ENCODE data around the gene CYP26B1.

Gene CYP26B1

DNA sequence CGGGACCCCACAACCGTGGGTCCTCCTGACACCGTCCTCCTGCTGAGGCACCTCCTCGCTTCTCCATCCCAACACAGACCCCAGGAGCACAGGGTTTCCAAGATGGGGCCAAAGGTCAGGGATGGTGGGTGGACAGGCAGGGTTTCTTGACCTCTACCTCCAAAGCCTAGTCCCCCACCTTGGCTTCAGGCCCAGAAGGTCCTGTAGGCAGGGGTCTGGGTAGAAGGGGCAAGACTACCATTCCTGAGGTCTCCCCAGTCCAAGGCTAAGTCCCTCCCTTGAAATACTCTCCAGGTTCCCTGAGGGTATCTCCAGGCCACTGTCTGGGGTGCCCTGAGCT, 7.1 kb downstream of the CYP26B1 start:
- DNase-seq, result no peak

DNA sequence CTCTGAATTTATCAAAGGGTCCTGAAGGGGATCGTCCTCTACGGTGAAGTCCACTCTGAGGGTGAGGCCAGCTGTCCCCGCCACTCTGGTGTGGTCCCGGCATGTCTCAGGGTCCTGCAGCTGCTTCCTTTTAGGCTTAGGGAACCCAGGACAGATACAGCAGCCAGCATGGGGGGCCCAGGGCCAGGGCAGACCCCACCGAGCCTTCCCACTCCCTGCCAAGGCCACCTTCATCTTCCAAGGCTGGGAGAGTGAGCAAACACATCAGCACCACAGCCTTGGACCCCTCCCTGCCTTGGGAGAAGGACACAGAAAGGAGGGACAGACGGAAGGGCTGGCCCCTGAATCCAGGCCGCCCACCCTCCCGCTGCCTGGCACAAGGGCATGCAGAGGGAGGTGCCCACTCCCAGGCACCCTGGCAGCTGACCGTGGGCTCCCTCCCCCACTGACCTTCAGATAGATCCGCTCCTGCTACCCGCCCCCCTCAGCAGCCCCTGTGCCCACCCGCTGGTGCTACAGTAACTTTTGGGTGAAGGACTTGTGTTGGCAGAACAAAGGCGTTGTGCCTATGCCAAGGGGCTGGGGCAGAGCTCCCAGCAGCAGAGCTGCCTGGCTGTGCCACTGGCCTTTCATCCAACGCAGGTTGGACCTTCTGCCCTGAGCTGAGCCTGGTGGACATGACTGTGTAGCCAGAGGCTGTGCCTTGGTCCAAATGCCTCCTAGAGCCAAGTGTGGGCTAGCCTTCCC, 7.6 kb downstream of the CYP26B1 start:
- no peak for DNase-seq

DNA sequence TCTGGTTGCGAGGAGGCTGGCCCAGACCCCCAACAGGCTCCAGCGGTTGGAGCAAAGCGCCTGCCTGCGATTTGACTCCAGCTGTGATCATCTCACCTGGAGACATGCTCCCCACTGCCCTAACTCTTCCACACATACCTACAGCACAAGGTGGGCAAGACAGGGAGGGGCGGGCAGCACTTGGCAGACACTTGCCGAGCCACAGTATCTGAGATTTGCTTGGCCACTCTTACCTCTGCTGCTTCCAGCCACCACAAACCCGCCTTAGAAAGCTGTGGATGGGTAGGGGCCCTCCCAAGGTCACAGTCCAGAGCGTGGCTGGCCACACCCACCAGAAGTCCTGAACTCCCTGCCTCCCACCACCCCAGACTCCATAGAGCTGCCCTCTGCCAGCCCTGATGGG, 8.2 kb downstream of the CYP26B1 start:
- DNase-seq, result no peak

DNA sequence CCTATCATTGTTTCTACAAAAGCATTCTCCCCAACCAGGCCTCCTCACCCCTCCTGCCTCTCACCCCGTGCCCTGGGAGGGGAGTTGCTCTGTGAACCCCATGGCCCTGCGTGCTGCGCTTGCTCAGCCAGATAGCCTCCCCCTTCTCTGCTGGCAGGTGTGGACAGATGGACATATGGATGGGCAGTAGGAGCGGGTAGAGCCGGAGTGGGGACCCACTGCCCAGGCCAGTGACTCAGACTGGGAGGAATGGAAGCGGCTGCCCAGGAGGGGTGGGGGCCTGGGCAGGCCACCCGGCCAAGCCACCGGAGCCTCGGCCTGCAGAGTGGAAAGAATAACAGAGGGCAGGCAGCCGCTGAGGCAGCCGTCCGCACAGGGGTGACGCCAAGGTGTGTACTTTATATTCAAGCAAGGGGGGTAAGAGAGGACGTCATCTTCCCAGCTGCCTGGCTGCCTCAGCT, 8.7 kb downstream of the CYP26B1 start:
- DNase-seq, result no peak

DNA sequence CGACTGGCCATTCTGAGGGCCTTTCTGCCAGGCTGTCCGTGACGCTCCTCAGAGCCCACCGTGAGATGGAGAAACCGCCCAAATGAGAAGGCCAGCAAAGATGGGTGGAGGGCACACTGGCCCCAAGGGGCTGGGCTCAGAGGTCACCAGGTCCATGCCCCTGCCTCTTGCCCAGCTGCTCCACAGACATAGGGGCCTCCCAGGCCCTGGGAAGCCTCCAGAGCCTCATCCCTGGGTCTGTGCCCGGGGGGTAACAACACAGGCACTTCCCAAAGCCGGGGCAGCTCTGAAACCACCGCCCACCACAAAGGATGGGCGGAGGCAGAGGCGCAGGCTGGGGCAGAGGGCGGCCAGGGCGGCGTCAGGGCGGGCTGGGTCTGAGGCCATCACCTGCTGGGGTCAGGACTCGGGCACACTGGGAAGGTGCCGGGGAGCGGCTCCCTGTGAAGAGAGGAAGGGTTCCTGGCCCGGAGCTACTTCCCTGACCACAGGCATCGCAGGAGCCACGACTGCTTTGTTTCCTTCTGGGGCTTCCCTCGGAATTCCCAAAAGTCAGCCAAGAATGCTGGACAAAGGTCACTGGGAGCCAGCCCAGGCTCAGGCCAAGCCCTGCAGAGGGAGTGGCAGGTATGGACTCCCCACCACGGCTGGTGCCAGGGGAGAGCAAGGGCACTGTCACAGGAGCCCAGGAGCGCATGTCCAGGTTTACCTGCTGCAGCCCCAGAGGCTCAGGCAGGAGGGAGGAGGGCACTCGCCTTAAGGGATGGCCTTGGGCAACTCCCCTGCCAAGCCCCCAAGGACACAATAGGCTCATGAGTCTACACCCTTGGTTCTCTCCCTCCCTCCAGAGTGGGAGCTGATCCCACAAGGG, 9.4 kb downstream of the CYP26B1 start:
- no peak for DNase-seq

DNA sequence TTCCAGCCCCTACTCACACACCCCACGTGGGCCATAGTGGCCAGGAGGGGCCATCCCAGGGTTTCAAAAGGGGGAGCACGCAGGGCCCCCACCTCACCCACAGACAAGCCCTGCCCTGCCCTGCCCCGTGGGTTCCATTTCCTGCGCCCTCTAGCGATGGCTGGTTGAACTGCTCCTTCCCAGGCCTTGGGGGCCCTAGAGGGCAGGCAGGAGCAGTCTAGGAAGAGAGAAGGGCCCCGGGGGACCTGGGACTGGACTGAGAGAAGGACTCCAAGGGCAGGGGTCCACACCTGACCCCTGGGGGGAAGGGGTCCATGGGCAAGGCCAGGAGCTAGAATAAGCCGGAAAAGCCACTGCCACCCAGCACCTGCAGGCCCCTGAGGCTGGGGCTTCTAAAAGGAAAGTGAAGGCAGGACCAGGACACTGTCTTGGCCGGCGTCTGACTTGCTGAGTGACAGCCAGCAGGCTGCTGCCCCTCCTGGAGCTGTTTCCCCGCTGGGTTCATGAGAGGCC, 10.1 kb downstream of the CYP26B1 start:
- DNase-seq, result no peak

DNA sequence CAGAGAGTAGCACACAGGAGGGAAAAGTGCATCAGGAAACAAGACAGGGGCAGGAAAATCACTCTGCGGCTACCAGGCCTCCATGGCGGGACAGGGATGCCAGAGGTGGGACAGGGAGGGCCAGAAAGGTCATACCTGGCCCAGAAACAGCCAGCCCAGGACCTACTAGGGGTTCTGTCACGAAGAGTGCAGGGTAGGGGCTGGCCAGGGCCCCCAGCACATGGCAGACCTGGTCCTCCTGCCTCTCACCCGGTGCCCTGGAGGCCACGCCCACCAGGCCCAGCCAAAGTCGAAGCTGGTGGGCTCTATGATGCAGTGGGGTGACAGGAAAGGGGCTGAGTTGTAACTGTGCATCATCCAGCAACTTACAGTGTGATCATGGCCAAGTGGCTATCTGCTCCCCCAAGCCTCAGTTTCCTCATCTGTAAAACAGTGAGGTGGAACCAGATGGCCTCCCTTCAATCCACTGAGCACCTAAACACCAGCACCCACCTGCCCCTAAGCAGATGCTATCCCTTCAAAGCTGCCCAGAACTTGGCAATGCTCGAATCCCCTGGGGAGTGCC, 10.6 kb downstream of the CYP26B1 start:
- DNase-seq, result no peak

DNA sequence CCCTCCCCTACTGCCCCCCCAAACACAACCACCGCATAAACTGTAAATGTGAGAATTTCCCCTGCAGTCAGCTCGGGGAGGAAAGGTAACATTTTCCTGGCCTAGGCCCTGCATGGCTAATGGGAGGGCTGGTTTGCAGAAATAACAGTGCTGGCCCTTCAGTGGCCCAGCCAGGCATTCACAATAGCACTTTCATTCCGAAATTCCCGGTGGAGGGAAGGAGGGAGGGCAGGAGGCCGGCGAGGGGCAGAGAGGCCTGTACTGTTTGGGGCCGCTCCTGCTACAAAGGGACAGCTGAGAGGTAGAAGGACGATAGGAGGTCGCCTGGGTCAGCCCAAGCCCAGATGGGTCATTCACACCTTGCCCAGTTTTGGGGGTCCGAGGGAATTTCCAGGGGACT, 11.3 kb downstream of the CYP26B1 start:
- no peak for DNase-seq

DNA sequence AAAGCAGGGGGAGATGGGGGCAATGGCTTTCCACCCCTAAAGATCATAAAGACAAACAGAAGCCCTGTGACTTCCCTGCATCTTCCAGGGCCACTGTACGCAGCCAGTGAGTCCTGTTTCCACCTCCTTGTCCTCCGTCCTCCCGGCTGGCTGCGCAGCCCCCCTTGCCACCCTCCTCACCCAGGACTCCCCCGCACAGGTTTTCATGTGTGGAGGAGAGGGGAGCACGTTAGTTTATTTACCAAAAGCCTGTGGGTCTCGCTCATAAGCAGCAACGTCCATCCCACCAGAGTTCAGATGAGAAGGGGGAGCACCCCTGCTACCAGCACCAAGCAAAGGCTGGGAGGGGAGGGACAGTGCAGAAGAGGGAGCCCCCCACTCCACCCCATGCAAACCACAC, 11.7 kb downstream of the CYP26B1 start:
- no peak for DNase-seq

DNA sequence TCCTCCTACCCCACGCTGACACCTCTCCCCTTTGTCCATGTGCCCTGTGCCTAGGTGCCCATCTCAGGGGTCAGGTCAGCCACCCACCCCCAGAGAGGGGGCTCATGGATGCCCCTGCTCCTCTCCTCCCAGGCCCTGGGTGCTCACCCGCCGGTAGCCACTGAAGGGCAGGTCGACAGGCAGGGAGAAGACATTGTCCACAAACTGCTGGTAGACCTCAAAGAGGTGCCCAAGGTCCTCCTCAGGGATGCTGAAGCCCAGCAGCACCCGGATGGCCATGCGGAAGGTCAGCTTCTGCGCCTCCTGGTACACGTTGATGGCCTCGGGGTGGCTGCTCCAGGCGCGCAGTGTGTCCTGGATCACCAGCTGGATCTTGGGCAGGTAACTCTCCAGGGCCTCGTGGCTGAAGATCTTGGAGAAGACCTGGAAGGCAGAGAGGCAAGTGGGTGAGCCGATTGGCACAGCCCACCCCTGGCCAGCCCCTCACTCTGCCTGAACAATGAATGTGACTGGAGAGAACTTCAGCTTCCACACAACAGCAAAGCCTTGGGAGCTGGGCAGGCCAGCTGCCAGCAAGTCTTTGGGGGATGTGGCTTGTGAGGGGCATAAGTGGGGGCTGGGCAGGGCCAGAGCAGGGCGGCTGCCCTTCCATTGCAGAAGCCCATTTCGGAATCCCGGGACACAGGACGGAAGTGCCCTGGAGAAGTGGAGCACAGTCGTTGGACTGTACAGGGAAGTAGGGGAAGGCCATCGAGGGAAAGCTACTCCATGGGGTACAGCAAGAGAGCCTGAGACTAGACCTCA, 12.5 kb downstream of the CYP26B1 start:
- no peak for DNase-seq

DNA sequence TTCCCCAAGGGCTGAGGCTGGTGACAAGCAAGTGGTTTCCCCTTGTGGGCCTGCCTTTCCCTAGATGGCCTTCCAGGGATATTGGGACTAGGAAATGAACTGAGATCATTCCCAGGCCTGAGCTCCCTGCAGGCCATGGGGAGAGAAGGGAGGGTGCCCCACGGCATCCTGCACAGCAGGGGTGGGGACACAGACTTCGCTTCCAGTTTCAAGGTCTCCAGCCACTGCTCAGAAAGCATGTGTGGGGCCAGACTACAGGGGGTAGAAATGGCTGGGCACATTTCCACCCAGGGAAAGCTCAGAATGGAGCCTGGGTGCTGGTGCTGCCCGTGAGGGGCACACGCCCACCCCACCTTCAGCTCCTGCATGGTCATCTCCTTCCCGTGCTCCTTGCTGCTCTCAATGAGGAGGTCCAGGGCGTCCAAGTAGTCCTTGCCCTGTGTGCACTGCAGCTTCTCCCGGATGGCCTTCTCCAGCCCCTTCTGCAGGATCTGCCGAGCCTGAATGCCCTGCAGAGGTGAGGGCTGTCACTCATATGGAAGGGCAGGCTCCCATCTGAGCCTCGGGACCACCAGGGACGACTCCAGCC, 13.2 kb downstream of the CYP26B1 start:
- no peak for DNase-seq

DNA sequence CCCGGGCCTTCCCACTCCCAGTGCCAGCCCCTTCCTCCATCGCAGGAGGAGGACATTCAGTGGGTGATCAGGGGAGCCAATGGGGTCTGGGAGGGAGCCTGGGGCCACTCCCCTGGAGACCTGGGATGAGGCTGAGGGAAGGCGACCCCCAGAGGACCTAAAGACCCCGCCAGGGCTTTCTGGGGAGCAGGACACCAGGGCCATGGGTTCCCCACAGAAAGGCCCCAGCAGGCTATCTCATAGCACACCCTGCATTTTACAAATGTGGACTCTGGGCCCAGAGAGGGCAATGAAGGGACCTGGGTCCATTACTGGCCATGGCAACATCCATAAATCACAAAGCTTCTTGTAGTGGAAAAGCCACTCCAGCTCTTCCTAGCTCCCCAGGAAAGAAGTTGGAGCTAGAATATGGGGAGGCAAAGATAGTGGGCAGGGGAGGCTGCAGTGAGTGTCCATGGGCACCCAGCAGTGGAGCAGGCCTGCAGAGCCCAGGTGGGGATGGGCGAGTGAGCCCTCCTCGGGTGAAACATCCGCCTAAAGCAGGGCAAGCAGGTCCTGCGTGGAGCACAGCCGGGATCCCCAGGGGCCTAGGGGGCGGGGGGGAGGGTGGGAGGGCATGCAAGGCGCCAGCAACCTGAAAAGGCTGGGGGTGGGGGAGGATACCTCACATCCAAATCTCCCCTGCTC, 13.8 kb downstream of the CYP26B1 start:
- DNase-seq, result no peak

DNA sequence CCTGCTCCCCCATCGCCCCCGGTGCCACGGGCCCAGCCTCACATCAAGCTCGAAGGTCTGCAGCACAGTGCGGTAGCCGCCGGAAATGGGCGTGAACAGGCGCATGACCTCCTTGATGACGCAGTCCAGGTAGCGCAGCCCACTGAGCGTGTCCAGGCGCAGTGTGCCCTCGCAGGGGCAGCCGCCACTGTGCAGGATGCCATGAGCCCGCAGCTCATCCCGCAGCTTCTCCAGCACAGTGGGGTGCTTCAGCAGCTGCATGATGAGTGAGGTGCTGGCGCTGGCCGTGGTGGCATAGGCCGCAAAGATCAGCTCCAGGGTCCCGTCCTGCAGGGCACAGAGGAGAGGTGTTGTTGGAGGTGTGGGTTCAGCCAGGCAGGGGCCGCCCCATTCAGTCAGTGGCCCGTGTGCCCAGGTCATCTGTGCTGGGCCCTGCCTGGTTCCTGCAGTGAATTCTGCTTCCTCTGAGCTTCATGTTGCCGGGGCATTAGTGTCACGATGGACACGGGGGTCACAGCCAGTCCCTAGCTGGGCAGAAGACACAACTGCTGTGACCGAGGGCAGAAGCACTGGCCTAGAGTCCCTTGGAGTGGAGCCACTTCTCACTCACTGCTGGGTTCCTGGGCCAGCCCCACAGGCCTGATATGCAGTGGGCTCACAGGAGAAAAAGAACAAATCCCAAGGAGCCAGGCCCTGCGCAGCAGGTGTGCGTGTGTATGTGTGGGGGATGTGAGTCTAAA, 14.5 kb downstream of the CYP26B1 start:
- DNase-seq, result no peak

DNA sequence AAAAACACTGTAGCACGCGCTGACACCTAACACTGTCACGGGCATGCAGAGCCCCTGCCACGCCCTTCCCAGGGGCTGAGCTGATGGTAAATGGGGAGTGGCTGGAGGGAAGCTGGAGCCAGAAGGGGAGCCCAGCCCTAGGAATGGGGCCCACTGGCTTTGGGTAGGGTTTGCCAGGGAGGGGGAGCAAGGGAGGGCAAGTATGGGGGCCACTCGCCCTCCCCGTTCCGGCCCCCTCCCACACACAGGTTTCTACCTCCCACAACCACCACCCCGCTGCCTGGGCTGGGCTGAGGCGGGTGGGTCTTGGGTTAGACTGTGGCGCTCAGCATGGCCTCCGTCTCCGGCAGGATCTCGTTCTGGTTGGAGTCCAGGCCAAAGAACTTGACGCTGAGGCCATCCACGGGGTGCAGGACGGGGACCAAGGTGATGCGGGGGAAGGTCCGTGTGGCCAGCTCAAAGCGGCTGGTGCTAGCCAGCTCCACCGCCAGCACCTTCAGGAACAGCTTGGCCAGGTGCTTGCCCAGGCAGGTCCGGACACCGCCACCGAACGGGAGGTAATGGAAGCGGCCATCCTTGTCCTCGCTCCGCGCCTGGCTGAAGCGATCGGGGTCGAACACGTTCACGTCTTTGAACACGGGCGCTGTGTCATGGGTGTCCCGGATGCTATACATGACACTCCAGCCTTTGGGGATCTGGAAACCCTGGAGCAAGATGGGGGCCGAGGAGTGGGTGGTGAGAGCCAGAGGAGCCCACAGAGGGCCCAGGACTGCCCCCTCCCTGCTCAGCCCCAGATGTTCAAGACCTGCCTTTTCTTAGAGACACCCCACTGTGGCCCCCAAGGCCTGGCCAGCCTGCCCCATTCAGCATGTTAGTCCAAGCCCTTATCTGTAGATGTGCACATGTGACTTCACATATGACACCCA, 15.5 kb downstream of the CYP26B1 start:
- DNase-seq, result no peak

DNA sequence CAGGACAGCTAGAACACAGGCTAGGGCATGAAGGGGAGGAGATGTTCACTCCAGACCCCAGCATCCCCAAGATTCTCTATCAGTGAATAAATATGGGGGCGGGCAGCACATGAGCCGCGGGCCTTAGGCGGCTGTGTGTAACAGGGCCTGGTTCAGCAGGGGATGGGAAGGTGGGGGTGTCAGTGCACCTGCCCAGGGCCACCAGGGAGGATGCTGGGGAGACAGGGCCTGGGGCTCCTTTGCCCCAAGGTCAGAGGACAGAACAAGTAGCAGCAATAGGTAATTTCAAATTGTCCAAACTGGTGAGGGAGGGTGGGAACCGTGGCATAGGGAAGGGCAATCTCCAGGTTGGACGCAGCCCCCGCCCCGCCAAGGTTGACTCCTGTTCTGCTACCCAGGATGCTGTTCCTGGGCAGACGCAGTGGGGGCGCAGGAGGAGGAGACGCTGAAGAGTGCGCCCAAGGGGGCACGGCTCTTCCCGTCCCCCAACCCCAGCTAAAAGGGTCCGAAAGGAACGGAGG, 16.2 kb downstream of the CYP26B1 start:
- DNase-seq, result no peak

DNA sequence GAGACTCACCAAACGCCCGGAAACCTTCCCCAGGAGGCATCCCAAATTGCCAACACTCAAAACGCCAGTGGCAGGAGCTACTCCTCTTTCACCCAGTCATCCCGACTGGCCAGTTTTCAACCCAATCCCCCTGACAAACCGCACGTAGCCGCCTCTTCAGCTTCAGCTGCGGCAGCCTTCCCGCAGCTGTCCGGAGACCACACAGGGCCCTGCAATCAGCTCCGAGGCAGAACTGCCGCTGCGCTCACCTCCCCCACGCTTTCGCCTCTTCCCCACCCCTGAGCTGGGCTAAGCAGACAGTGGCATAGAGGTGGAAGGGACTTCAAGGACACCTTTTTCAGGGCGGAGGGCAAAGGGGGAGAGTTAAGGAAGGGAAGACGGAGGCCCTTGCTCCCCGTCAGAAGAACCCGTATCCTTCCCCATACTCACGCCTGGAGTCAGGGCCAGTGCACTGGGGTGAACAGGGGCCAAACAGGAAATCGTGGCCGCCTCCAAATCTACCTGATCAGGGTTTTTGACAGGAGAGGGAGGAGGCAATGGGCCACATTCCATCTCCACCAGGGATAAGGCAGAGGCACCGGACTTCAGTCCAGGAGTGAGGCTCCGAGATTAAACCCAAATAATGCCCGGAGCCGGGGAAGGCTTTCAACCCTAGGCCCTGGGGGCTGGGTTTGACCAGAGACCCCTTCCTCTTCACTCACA, 16.9 kb downstream of the CYP26B1 start:
- DNase-seq, result no peak

DNA sequence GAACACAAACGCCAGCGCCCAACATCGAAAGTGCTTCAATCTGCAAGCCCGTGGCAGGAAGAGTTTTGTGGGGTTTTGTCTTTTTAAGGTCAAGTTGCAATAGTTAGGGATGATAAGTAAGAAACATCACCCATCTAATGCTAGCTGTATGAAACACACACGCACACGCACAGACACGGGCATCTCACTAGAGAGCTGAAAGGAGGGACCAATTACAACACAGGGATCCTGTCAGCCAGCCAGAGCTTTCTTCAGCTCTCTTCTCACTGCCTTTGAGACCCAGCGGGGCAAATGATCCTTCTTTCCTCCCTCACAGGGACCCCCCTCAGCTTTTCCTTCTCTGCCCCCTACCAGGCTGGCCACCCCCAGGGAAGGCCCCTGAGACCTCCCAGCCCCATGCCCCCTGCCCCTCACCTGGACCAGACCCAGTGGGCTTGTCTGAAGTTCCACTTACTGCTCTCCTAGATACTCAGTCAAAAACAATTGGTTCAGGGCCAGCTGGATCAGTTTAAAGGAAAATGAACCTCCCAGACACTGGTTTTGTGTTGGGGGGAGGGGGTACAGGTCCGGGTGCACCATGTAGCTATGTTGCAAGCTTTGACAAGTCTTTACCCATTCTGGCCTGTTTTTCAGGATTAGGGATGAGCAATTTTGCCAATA, 17.9 kb downstream of the CYP26B1 start:
- no peak for DNase-seq

DNA sequence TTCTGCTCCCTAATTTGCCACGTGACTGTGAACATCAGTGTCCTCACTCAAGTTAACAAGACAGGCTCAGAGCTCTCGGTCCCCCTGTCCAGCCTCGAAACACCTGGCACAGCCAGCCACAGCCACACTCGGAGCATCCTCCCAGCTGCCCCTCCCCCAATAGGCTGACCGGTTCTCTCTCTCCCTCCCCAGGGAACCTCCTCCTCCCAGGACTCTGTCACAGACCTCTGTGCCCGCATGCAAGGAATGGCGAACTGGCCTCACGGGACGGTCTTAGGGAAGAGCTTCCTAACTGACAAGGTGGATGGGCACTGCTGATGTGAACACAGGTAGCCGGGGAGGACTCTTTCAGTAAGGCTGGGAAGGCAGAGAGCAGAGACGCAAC, 18.8 kb downstream of the CYP26B1 start:
- no peak for DNase-seq
